Right ventricle myocardium inferior (tissue), 1 donor: ENCODE results near the gene GARS1. TPM values are rescaled to one million over a fixed set of nuclear protein-coding genes. Genes with fewer than 3 reads are reported as not detected.

Source experiments
- ATAC-seq: fragments of 200-7000 bp; cut with Tn5 transposase; one replicate; pipeline ENCODE4 v1.9.1; 2020; ENCODE audit warnings: mild to moderate bottlenecking, moderate library complexity
- DNase-seq: peaks from one replicate; pipeline ENCODE4 v3.0.0; 2021; ENCODE audit errors: missing footprints
- intact Hi-C: fragments of 100-400 bp; cut with DNase I; formaldehyde crosslinking; loops from one replicate; pipeline ENCODE4 v1.11.0; 2022
- long read RNA-seq: library from polyadenylated mRNA; unstranded; transcript quantifications from one replicate; pipeline ENCODE4 v2.0.0, GENCODE V29; 2021
- total RNA-seq: library from RNA; stranded (reverse); fragmentation: NEBNext Ultra II Directional; extraction: Animal tissue kit (Norgen Biotek cat#: 25700); gene quantifications from one replicate; pipeline ENCODE4 v1.2.1, GENCODE V29; 2021
- donor health status: DM: no; HTN: yes; CAD: no; lungs with severe emphysema.

The GARS1 gene
- 32.3 TPM for total RNA-seq
- long read RNA-seq, transcript GARS-201 (17 exons, 2,634 nt) = major isoform, 58 of 58 reads
- long read RNA-seq, partial matches to known transcripts = 0 of 58 reads
- long read RNA-seq, other reads (novel, unspliced or antisense) = 0 of 58 reads

GRCh38 chr7:30594540-30595435 lies at the start of gene GARS1:
Gene GARS1 (plus strand): TSS chr7:30594878. CDS start chr7:30594922, 44 bp downstream.
- ATAC-seq (peak; percentile 98), DNase-seq (peak; percentile 97)
- intact Hi-C loops = no loop called here

GRCh38 chr7:30545791-30546555 lies 48.7 kb upstream of the GARS1 start:
- DNase-seq (no peak), ATAC-seq (no peak)
- intact Hi-C loops = no loop called here

- intact Hi-C loops = no loop called here
- no peak for DNase-seq
- no peak for ATAC-seq
Measured at GRCh38 chr7:30546596-30546995, 48.1 kb upstream of the GARS1 start.

GRCh38 chr7:30548845-30549244 lies 45.8 kb upstream of the GARS1 start:
- ATAC-seq (peak; percentile 79), DNase-seq (no peak)
- intact Hi-C loops = loop anchor here (2.0 kb wide), 1 partner anchor 16 kb away; no protein-coding TSS in a partner anchor

DNA sequence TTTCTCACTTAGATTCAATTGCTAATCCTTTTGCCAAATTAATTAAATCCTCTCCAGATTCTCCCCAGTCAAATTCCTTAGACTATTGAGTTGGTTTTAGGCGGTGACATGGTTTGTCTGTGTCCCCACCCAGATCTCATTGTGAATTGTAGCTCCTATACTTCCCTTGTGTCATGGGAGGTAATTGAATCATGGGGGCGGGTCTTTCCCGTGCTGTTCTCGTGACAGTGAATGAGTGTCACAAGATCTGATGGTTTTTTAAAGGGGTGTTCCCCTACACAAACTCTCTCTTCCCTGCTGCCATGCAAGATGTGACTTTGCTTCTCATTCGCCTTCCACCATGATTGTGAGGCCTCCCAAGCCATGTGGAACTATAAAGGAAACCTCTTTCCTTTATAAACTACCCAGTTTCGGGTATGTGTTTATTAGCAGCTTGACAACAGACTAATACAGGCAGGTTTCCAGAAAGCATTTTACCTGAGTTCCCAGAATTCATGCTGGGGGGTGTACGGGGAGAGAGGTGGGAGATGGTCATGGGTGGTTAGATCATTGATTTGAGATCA lies 44.7 kb upstream of the GARS1 start:
- intact Hi-C loops = loop anchor here (2.0 kb wide), 1 partner anchor 15 kb away; no protein-coding TSS in a partner anchor
- ATAC-seq = no peak
- DNase-seq = no peak

DNA sequence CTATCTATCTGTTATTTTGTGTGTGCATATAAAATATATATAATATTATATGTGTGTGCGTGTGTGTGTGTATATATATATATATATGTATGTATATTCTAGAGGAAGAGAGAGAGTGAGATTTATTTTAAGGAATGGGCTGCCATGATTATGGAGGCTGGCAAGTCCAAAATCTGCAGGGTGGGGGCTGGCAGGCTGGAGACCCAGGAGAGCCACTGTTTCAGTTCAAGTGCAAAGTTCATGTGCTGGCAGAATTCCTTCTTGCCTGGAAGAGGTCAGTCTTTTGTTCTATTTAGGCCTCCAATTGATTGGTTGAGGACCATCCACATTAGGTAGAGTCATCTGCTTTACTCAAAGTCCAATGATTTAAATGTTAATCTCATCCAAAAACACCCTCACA lies 42.3 kb upstream of the GARS1 start:
- intact Hi-C loops = no loop called here
- ATAC-seq = no peak

GRCh38 chr7:30553141-30553540 lies 41.5 kb upstream of the GARS1 start:
- intact Hi-C loops = no loop called here
- no peak for ATAC-seq
- DNase-seq = no peak

More for the DNA sequence above, 42.3 kb upstream of the GARS1 start:
- DNase-seq = no peak

DNA sequence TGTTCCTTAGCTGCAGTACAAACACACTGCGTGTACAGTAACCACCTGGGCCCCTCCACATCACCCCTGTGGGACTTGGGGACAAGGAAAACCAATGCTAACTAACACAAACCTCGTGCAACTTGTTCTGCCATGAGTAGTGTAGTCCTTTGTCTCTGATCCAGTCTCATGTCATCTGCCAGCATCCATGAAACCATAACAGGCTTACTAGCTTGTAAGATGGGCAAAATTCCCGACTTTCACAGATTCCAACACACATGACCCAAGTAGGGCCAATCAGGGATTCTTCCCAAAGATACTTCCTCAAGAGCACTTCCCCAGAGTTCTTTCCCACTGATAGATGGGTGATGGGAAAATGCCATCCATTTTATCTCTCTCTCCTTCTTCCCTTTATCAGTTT lies 41.1 kb upstream of the GARS1 start:
- DNase-seq (no peak), ATAC-seq (no peak)
- intact Hi-C loops = no loop called here

GRCh38 chr7:30555525-30555924 lies 39.2 kb upstream of the GARS1 start:
- DNase-seq = no peak
- no peak for ATAC-seq
- intact Hi-C loops = no loop called here

DNA sequence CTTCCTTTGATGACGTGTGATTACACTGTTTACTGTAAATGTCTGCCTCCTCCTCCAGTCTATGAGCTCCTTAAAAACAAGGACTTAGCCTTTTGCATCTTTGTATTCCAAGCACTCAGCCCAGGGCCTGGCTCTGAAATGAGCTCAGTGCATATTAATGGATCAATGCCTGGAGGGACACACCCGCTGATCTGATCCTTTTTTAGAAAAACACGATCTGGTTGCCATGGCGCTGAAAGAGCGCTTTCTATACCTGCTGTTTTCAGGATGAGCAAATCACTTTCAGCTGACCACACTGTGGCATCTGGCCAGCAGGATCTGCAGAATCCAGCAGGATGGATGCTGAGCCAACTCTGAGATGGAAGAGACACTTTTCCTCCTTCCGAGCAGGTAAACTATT lies 37.8 kb upstream of the GARS1 start:
- ATAC-seq (no peak), DNase-seq (no peak)
- intact Hi-C loops = no loop called here

- ATAC-seq = no peak
- DNase-seq = no peak
- intact Hi-C loops = no loop called here
Measured at GRCh38 chr7:30557245-30557644, 37.4 kb upstream of the GARS1 start.

DNA sequence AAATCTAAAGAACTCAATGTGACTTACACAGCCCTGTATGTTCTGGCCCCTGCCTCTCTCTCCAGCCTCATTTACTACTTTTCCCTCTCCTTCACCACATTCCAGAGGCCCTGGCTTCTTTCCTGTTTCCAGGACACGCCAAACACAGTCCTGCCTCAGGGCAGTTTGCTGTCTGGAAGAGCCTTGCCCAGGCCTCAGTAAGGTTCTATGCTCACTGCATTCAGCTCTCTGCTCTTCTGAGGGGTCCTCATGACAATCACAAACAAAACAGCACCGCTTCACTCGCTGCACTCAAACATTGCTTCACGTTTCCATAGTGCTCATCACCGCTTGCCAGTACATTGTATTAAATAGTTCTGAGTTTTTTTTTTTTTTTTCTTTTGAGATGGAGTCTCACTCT lies 35.1 kb upstream of the GARS1 start:
- intact Hi-C loops = loop anchor here (5.0 kb wide), 2 partner anchors 47 to 282 kb away; no protein-coding TSS in a partner anchor
- DNase-seq (no peak), ATAC-seq (no peak)

DNA sequence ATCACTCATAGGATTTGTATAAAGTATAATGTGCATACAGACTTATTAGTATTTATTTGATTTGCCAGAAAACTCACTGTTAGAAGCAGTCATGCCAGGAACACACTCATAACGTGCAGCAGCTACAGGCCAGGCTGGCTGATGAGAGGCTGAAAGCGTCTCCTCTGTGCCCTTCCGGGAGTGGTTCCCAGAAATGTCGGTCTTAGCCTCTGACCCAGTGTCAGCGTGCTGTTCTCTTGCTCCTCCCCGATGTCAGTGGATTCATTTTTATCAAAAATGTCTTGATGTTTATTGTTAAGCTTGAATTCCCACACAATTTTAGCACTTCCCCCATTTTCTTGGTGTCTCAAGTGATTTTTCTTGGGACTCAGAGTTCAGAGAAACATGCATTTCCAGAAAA lies 33.3 kb upstream of the GARS1 start:
- ATAC-seq = no peak
- no peak for DNase-seq
- intact Hi-C loops = loop anchor here (5.0 kb wide), 2 partner anchors 49 to 284 kb away; no protein-coding TSS in a partner anchor

DNA sequence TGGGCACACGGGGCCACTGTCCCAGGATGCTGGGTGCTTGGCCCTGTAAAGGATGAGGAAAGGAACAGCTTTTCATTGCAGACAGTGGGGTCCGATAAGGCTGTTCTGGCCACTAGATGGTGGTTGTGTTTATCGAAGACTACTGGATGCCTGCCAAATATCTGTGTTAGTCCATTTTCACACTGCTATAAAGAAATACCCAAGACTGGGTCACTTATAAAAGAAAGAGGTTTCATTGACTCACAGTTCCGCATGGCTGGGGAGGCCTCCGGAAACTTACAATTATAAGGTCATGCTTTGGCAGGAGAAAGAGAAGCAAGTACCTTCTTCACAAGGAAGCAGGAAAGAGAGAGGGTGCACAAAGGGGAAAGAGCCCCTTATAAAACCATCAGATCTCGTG lies 32.2 kb upstream of the GARS1 start:
- no peak for DNase-seq
- no peak for ATAC-seq
- intact Hi-C loops = loop anchor here (5.0 kb wide), 2 partner anchors 50 to 285 kb away; no protein-coding TSS in a partner anchor

DNA sequence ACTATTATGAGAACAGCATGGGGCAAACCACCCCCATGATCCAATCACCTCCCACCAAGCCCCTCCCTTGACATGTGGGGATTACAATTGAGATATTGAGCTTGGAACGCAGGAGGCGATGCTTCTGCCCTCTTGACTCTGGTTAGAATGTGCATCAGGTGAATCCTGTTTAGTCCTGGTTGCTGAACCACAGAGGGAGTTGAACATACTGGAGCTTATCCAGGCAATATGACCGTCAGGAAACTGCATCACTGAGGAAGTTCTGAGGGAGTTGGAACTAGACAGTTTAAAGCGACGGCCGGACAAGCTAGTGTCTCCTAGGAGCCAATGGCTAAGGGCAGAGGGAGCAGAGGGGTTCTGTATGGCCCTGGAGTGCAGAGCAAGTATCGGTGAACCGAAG lies 31.8 kb upstream of the GARS1 start:
- no peak for ATAC-seq
- no peak for DNase-seq
- intact Hi-C loops = loop anchor here (5.0 kb wide), 2 partner anchors 51 to 286 kb away; no protein-coding TSS in a partner anchor

GRCh38 chr7:30563326-30563942 lies 31.2 kb upstream of the GARS1 start:
- ATAC-seq (no peak), DNase-seq (no peak)
- intact Hi-C loops = loop anchor here (5.0 kb wide), 2 partner anchors 51 to 286 kb away; no protein-coding TSS in a partner anchor

DNA sequence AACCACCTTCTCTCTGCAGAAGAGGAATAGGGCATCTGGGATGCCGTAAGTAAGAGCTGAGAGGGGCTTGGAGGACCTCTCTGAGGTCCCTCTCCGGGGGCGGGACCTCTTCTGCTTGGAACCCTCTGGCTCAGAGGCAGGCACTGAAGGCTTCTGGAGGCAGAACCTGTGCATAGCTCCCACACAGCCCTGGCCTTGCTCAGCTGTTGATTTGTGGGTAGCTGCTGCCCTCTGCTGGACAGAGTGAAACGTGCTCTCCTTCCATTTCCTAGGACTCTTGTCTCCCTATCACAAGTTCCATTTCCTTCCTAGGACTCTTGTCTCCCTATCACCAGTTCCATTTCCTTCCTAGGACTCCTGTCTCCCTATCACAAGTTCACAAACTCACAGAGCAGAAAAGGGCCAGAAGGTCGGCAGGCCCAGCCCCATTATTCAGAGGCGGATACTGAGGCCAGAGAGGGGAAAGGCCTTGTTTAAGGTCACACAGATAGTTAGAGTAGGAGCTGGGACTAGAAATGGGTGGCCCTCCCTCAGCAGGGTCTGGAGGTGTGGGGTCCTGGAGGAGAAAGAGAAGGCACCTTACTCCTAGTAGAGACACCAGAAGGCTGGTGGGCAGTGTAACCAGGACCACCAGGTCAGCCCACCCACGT lies 30.3 kb upstream of the GARS1 start:
- DNase-seq = peak; percentile 76
- ATAC-seq = peak; percentile 94
- intact Hi-C loops = loop anchor here (2.0 to 5.0 kb wide), 3 partner anchors 16 to 287 kb away; no protein-coding TSS in a partner anchor

DNA sequence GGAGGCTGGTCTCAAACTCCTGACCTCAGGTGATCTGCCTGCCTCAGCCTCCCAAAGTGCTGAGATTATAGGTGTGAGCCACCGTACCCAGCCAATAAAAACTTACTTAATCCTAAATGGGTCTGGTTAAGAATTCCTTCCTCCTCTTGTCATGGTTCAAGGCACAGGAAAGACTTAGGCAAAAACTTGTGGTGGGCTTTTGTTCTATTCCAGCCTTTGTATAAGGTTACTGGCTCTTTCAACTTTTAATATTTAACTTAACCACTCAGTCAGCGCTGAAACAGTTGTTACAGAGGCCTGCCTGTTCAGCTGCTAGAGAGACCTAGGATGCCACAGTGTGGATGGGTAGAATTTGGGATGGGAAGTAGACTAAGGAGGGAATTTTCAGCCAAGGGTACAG lies 28.1 kb upstream of the GARS1 start:
- ATAC-seq = no peak
- intact Hi-C loops = loop anchor here (5.0 kb wide), 1 partner anchor 404 kb away; no protein-coding TSS in a partner anchor
- DNase-seq = no peak
